ENCODE data around the gene FN1. TPM values are rescaled to one million over a fixed set of nuclear protein-coding genes. Genes with fewer than 3 reads are reported as not detected.

The FN1 gene
- total RNA-seq, 1 donor from 2014 or later = 30,644 TPM

GRCh38 chr2:215430528-215431187 lies 5.2 kb downstream of the FN1 start:
- Mint-ChIP-seq H3K27ac (ENCODE audit: unreplicated experiment) (peak overlapping the region; percentile 99), H3K36me3 (ENCODE audit: low read depth) (peaks cover 85% of the 10 kb centered on the region), H3K9me3 (ENCODE audit: low read depth) (no peaks in the 10 kb centered on the region), H3K4me3 (ENCODE audit: unreplicated experiment) (peak overlapping the region; percentile 84), H3K4me1 (ENCODE audit: low read depth) (peaks cover 65% of the 10 kb centered on the region), H3K27me3 (ENCODE audit: low read depth) (no peaks in the 10 kb centered on the region)
- no peak for TF ChIP-seq CTCF (IDR thresholded peaks at IDR 0.05)
- DNase-seq (ENCODE audit: low spot score) = no peak

GRCh38 chr2:215429424-215429823 lies 6.4 kb downstream of the FN1 start:
- peak overlapping the region; percentile 99 for H3K27ac Mint-ChIP-seq (ENCODE audit: unreplicated experiment)
- H3K9me3 Mint-ChIP-seq (ENCODE audit: low read depth) = no peaks in the 10 kb centered on the region
- H3K36me3 Mint-ChIP-seq (ENCODE audit: low read depth) = peaks cover 83% of the 10 kb centered on the region
- no peaks in the 10 kb centered on the region for H3K27me3 Mint-ChIP-seq (ENCODE audit: low read depth)
- H3K4me3 Mint-ChIP-seq (ENCODE audit: unreplicated experiment) = peak overlapping the region; percentile 84
- TF ChIP-seq CTCF (IDR thresholded peaks at IDR 0.05) = no peak
- no peak for DNase-seq (ENCODE audit: low spot score)
- peaks cover 75% of the 10 kb centered on the region for H3K4me1 Mint-ChIP-seq (ENCODE audit: low read depth)

- peak overlapping the region; percentile 99 for H3K27ac Mint-ChIP-seq (ENCODE audit: unreplicated experiment)
- DNase-seq (ENCODE audit: low spot score) = no peak
- H3K4me1 Mint-ChIP-seq (ENCODE audit: low read depth) = peaks cover 86% of the 10 kb centered on the region
- peak overlapping the region; percentile 84 for H3K4me3 Mint-ChIP-seq (ENCODE audit: unreplicated experiment)
- no peaks in the 10 kb centered on the region for H3K27me3 Mint-ChIP-seq (ENCODE audit: low read depth)
- TF ChIP-seq CTCF (IDR thresholded peaks at IDR 0.05) = no peak
- no peaks in the 10 kb centered on the region for H3K9me3 Mint-ChIP-seq (ENCODE audit: low read depth)
- H3K36me3 Mint-ChIP-seq (ENCODE audit: low read depth) = peaks cover 83% of the 10 kb centered on the region
Observed at GRCh38 chr2:215428060-215428910, 7.6 kb downstream of the FN1 start.

- H3K36me3 Mint-ChIP-seq (ENCODE audit: low read depth) = peaks cover 81% of the 10 kb centered on the region
- peak overlapping the region; percentile 84 for H3K4me3 Mint-ChIP-seq (ENCODE audit: unreplicated experiment)
- no peaks in the 10 kb centered on the region for H3K9me3 Mint-ChIP-seq (ENCODE audit: low read depth)
- H3K4me1 Mint-ChIP-seq (ENCODE audit: low read depth) = peaks cover 85% of the 10 kb centered on the region
- no peak for TF ChIP-seq CTCF (IDR thresholded peaks at IDR 0.05)
- peak overlapping the region; percentile 99 for H3K27ac Mint-ChIP-seq (ENCODE audit: unreplicated experiment)
- H3K27me3 Mint-ChIP-seq (ENCODE audit: low read depth) = no peaks in the 10 kb centered on the region
- DNase-seq (ENCODE audit: low spot score) = no peak
Observed at GRCh38 chr2:215427585-215427984, 8.3 kb downstream of the FN1 start.

GRCh38 chr2:215425021-215425782 lies 10.7 kb downstream of the FN1 start:
- Mint-ChIP-seq H3K4me1 (ENCODE audit: low read depth) (peaks cover 92% of the 10 kb centered on the region), H3K4me3 (ENCODE audit: unreplicated experiment) (peak overlapping the region; percentile 62), H3K36me3 (ENCODE audit: low read depth) (peaks cover 83% of the 10 kb centered on the region), H3K9me3 (ENCODE audit: low read depth) (no peaks in the 10 kb centered on the region), H3K27me3 (ENCODE audit: low read depth) (no peaks in the 10 kb centered on the region), H3K27ac (ENCODE audit: unreplicated experiment) (peak overlapping the region; percentile 98)
- DNase-seq (ENCODE audit: low spot score) = no peak
- TF ChIP-seq CTCF (IDR thresholded peaks at IDR 0.05) = peak; percentile 46

All from chondrocyte (in vitro differentiated cells).